Measurements from ENCODE around the gene CNFN.

DNA sequence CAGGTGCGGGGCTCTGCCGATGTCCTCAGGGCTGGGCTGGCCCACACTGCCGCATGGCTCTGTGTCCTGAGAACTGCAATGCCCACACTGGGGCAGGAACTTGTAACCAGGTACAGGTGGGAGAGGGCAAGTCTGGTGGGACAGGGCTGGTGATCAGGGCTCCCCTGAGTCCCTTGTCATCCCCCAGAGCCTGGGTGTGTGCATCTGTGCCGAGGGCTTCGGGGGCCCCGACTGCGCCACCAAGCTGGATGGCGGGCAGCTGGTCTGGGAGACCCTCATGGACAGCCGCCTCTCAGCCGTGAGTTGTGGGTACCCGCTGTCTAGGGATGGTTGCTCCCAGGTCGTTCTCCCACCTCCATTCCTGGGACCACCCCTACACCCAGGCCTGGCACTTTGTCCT lies 34.2 kb downstream of the CNFN start:
- TF ChIP-seq, protein P1, sequence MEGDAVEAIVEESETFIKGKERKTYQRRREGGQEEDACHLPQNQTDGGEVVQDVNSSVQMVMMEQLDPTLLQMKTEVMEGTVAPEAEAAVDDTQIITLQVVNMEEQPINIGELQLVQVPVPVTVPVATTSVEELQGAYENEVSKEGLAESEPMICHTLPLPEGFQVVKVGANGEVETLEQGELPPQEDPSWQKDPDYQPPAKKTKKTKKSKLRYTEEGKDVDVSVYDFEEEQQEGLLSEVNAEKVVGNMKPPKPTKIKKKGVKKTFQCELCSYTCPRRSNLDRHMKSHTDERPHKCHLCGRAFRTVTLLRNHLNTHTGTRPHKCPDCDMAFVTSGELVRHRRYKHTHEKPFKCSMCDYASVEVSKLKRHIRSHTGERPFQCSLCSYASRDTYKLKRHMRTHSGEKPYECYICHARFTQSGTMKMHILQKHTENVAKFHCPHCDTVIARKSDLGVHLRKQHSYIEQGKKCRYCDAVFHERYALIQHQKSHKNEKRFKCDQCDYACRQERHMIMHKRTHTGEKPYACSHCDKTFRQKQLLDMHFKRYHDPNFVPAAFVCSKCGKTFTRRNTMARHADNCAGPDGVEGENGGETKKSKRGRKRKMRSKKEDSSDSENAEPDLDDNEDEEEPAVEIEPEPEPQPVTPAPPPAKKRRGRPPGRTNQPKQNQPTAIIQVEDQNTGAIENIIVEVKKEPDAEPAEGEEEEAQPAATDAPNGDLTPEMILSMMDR (IDR thresholded peaks at IDR 0.05; ENCODE audit: borderline replicate concordance, extremely low read depth, low read length, poor library complexity, severe bottlenecking) = no peak
- no peak for TF ChIP-seq EZH2 (IDR thresholded peaks at IDR 0.05; ENCODE audit: borderline replicate concordance, low read depth, low read length, severe bottlenecking)

All from DND-41 (cell line).